Tibial nerve (tissue), 3 donors: ENCODE results near the gene GXYLT2.

ENCODE experiments used
- POLR2A ChIP-seq, 2 donors: fragments of 450-650 bp; IDR thresholded peaks; one replicate each; pipeline ENCODE4 v1.6.1; 2017; ENCODE audit warnings: antibody characterized with exemption in 2 of 2, mild to moderate bottlenecking in 2 of 2, moderate library complexity in 2 of 2
- TF ChIP-seq, protein P1 (sequence below), 5 experiments: fragments of 200-600 bp in 3 of 5; fragments of 450-650 bp in 2 of 5; sonication (generic) in 3 of 5; IDR thresholded peaks; one replicate each; pipeline ENCODE4 v1.5.1; 2016 to 2019; ENCODE audit warnings: antibody characterized with exemption in 5 of 5, mild to moderate bottlenecking in 3 of 5, moderate library complexity in 2 of 5

- TF ChIP-seq POLR2A (IDR thresholded peaks at IDR 0.05): no peak
- TF ChIP-seq, protein P1, sequence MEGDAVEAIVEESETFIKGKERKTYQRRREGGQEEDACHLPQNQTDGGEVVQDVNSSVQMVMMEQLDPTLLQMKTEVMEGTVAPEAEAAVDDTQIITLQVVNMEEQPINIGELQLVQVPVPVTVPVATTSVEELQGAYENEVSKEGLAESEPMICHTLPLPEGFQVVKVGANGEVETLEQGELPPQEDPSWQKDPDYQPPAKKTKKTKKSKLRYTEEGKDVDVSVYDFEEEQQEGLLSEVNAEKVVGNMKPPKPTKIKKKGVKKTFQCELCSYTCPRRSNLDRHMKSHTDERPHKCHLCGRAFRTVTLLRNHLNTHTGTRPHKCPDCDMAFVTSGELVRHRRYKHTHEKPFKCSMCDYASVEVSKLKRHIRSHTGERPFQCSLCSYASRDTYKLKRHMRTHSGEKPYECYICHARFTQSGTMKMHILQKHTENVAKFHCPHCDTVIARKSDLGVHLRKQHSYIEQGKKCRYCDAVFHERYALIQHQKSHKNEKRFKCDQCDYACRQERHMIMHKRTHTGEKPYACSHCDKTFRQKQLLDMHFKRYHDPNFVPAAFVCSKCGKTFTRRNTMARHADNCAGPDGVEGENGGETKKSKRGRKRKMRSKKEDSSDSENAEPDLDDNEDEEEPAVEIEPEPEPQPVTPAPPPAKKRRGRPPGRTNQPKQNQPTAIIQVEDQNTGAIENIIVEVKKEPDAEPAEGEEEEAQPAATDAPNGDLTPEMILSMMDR (IDR thresholded peaks at IDR 0.05): no peak
Measured at GRCh38 chr3:72897758-72898007, 9.8 kb downstream of the GXYLT2 start.
